GM12873 (cell line): ENCODE measurements around the gene PIWIL4.

Source experiments
- CTCF ChIP-seq: IDR thresholded peaks from 2 replicates; pipeline ENCODE4 v1.5.1; 2012; ENCODE audit warnings: low read depth, mild to moderate bottlenecking, moderate library complexity, low read length, control low read depth; ENCODE audit not compliant: insufficient read depth; ENCODE audit errors: missing control alignments

The PIWIL4 gene

GRCh38 chr11:94602430-94603372, 35.5 kb downstream of the PIWIL4 start:
- peak; percentile 60 for TF ChIP-seq CTCF

- TF ChIP-seq CTCF: no peak
Measured at GRCh38 chr11:94603587-94603986, 36.4 kb downstream of the PIWIL4 start.

- TF ChIP-seq CTCF: no peak
Measured at GRCh38 chr11:94604482-94604881, 37.3 kb downstream of the PIWIL4 start.

GRCh38 chr11:94613120-94613519, 46.0 kb downstream of the PIWIL4 start:
- TF ChIP-seq CTCF: no peak

- TF ChIP-seq CTCF: peak; percentile 72
Measured at GRCh38 chr11:94623120-94623735, 56.1 kb downstream of the PIWIL4 start.

GRCh38 chr11:94629741-94630140, 62.6 kb downstream of the PIWIL4 start:
- TF ChIP-seq CTCF: no peak

GRCh38 chr11:94630221-94630620, 63.1 kb downstream of the PIWIL4 start:
- TF ChIP-seq CTCF: no peak
